Erythroblast (primary cell): Measurements from ENCODE around the gene SH3BP5L.
"Not testable (repeated sequence)": the region's sequence is repeated elsewhere in the genome, so short reads cannot be mapped to it uniquely, and the experiment has no call there.

ENCODE experiments used
- DNase-seq, 2 experiments: peaks; one replicate each; lab custom pipeline; 2025; lab: John Stamatoyannopoulos, UW
- GATA1 ChIP-seq: IDR thresholded peaks from 2 replicates; pipeline ENCODE4 v1.6.1; 2011; ENCODE audit warnings: low read depth, mild to moderate bottlenecking, control low read depth, low read length, moderate library complexity
- POLR2A ChIP-seq: IDR thresholded peaks from 2 replicates; pipeline ENCODE4 v1.6.1; 2011; ENCODE audit warnings: mild to moderate bottlenecking, low read length

SH3BP5L gene

DNA sequence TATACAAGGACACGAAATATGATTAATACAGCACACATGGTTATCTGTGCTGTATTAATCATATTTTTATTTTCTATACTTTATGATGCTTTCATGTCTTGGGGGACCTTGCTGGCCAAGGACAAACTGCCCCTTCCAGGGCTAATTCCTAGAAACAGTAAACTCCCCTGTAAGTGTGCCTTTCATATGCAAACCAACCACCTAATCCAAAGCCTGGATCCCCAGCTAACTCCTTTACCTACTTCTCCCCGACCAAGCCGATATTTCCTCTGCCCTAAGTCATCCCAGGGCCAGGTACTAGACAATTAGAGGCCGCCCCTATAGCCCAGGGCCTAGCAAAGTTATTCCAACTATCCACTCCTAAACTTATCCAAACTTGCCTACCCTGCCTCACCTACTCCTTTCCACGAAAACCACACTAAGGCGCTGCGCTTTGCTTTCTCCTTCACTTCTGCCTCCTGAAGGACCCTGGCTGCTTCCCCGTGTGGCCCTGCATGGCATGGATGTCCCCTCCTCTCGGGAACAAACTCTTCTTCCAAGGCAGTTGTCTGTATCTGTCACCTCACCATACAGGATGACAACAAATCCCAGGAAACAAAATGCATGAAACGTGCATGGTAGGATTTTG, 10.2 kb downstream of the SH3BP5L start:
- DNase-seq, result no peak
- TF ChIP-seq POLR2A, result no peak

DNA sequence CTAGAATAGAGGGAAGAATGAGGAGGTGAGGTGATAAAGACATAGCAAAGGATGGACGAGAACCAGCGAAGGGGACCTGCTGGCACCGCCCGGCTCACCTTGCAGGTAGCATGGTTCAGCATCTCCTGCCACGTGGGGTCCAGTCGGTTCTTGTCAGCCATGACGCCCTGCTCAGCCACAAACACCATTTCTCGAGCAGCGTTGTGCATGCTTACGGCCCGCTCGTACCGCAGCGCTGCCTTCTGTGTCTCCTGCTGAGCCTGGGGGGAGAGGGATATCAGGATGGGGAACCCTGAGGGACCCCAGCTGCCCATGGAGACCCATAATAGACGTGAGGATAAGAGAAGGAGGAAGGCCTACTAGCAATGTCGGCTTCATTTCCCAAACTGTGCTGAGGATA, 11.4 kb downstream of the SH3BP5L start:
- no peak for DNase-seq
- TF ChIP-seq GATA1 (no peak), POLR2A (no peak)

DNA sequence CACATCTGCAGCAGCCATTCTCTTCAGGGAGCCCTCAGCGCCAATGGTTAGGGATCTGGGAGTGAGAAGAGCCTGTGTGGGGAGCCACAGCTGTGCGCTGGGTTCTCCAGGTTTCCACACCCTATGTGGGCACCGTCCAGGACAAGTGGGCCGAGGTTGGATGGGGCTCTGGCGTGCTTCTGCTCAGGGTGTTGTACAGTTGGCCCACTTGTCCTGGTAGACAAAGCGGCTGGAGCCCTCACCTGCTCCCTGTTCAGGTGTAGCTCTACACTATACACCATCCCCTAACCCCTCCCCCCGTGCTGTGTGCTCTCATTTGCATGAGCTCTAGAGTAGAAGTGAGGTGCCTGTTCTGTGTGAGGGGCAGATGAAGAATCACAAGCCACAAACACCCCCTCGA, 12.2 kb downstream of the SH3BP5L start:
- TF ChIP-seq POLR2A (no peak), GATA1 (no peak)
- no peak for DNase-seq

DNA sequence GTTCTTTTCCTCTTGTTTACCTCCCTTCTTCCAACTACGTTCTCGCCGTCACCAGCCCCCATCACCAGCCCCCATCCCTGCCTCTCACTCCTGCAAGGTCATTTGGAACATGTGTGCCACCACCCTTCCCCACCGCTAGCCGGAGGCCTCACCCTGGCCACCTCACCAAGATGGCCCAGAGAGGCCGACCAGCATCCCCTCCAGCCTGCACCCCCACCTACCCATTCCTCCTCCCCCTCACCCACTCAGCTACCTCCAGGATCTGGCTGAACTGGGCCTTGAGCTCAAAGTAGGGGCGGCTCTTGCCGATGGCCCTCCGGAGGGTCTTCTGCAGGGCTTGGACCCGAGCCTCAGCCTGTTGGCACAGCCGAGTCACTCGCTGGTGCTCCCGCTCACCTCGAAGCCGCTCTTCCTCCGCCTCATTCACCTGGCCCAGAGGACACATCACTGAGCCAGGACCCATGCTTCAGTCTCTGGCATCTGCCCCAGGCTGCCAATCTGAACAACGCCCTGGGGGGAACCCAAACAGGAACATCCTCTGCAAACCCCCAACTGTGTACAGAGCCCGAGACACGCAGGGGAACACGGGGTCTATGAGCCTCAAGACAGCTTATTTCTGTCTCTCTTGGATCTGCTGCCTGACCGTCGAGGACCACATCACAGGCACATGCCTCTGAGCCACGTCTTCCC, 12.8 kb downstream of the SH3BP5L start:
- TF ChIP-seq GATA1 (no peak), POLR2A (no peak)
- DNase-seq, result no peak

DNA sequence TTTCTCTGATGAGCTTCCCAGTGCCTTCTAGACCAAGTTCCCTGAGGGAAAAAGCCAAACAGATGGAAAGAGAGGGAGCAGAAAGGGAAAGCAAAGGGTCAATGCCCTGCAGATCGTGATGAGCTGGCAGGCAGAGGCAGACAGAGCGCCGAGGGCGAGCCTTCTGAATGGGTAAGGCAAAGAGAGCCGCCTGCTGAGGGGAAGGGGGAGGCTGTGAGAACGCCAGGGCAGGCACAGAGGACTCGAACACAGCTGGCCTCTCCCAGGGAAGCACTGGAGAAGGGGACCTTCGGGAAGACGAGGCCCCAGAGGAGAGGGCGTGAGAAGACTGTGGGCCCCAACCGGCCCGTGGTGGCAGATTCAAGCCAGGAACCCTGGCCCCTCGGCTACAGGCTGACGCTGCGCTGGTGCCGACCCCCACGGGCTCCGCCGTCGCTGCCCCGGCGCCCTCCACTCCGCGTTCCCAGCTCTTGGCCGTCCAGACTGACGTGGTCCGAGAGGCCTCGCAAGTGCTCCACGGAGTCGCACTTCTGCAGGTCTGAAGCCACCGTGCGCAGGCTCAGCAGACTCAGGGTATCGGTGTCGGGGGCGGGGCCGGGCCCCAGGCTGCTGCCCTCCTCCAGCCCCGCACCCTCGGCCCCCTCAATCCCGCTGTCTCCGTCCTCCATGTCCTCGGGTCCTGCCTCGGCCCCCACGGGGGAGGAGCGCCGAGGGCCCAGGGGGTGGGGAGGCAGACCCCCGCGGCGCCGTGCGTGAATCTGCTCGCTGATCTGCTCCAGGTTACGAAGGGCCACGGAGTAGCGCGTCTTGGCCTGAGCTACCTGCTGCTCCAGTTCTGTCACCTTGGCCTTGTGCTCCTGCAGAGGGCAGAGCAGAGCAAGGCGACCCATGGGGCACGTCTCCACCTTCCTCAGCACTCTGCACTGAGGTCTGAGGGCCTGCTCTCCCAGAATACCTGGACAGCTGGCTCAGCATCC, 13.9 kb downstream of the SH3BP5L start:
- TF ChIP-seq GATA1 (no peak), POLR2A (no peak)
- DNase-seq, result peak in 1 of 2 experiments; percentile 23

DNA sequence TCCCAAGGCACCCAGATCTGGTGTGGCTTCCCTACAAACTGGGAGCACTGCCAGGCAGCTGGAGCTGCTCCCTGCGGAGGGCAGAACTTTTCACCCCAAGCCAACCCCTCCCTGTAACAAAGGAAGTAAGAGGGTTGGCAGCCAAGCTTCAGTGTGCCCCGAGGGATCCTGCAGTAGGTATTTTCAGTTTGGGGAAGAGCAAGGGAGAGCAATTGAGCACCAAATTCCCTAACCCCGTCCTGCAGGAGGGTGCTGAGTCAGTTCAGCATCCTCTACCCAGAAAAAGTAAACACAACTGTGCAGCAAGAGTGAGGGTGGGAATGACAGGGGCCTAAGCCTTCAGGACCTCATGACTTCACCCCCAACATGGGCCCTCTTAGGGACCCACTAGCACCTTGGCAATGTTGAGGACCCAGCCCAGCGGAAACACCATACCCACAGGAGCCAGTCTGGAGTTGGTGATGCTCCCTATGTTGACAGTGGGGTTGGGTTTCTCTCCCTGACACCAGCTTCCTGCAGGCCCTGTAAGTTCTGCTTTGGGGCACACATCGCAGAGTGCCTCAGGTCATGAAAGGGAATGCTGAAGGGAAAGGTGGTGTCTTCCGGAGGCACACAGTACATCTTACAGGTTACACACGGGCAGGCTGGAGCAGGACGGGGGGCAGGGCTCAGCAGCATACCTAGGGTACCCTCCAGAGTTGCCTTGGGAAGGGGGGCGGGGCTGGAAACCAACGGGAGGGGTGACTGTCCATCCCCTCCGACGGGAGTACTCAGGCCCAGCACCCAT, 14.8 kb downstream of the SH3BP5L start:
- peak in 1 of 2 experiments; percentile 15 for DNase-seq

DNA sequence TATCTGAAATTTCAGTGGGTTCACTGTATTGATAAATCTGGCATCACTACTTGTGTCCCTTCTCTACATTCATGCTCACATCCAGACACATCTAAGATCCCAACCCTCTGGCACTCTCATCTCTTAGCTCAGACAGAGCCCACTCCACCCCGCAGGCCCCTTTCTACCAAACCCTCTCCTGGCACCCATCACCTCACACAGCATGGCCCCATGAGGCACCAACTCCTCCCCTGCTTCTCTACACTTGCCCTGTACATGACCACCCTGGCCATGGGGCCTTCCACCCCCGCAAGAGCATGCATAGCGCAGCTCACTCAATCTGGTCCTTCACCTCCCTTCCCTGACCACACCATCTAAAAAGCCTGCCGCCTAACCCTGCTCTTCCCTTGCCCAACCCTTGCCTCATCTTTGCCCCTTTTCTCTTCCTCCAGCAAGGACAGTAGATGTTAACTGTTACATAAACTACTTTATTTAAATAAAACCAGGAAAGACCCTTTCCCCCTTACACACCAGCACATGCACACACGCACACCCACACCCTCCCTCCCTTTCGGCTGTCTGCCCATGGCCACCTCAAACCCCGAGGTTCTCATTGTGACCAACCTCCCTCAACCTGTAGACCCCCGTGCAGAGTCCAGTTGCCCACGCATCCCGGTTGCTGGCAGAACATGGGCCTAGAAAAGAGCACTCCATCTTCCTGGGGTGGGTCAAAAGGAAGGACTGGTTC, 15.6 kb downstream of the SH3BP5L start:
- peak; percentile 24 for TF ChIP-seq POLR2A
- TF ChIP-seq GATA1, result no peak
- DNase-seq, result no peak

More for the DNA sequence above, 14.8 kb downstream of the SH3BP5L start:
- no peak for TF ChIP-seq GATA1

DNA sequence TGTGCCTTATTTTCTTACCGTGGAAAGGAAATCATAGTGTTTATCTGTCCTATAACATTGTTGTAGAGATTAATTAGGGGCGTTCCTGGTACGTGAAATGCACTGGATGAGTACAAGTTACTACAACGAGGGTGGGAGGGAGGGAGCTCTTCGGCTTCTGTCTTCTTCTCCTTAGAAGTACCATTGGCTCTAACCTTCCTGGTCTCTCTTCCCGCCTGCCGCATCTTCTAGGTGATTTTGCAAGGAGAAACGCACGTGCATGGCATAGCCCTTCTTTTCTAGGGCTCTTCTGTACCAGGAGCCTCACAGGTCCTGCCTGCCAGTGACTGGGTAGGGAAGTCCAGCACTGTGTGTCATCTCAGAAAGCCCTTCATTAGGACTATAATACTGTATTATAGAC, 16.8 kb downstream of the SH3BP5L start:
- DNase-seq, result no peak
- TF ChIP-seq GATA1 (no peak), POLR2A (no peak)

DNA sequence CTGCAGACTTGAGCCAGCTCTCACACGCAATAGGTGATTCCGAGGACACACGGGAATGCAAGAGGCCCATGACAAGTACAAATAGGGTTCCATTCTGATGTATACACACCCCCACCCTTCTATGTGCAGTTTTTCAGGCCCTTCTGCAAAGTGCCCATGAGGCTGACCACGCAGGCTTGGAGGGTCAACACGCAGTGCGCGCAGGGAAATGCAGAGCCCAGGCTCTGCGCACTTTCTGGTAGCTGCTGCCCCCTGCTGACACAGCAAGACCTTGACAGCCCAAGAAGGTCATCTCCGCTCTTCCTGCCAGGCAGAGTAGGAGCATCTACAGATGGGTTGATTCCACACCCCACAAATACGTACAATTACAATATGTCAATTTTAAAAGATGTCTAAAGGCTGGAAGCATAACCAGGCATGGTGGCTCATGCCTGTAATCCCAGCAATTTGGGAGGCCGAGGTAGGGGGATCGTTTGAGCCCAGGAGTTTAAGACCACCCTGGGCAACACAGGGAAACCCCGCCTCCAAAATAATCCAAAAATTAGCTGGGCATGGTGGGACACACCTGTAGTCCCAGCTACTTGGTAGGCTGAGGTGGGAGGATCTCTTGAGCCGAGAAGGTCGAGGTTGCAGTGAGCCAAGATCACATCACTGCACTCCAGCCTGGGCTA, 18.5 kb downstream of the SH3BP5L start:
- peak; percentile 69 to 77 for DNase-seq
- no peak for TF ChIP-seq POLR2A
- TF ChIP-seq GATA1, result no peak

DNA sequence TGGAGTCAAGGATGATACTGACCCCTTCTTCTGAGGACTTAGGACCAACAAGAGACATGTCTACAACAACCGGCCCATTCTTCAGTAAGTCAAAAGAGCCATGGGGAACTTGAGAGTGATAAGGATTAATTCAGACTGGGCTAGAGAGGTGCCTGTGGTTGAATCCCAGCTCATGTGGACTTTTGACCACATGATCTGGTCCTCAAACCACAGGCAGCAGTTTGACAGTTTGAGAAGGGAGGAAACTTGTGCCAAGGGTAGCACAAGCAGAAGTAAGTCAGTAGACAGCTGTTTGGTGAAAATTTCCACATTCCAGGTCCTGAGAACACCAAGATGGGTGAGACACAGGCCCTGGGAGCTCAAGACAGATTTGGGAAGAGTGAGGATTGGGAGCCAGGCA, 19.8 kb downstream of the SH3BP5L start:
- peak in 1 of 2 experiments; percentile 14 for DNase-seq
- no peak for TF ChIP-seq POLR2A
- no peak for TF ChIP-seq GATA1

DNA sequence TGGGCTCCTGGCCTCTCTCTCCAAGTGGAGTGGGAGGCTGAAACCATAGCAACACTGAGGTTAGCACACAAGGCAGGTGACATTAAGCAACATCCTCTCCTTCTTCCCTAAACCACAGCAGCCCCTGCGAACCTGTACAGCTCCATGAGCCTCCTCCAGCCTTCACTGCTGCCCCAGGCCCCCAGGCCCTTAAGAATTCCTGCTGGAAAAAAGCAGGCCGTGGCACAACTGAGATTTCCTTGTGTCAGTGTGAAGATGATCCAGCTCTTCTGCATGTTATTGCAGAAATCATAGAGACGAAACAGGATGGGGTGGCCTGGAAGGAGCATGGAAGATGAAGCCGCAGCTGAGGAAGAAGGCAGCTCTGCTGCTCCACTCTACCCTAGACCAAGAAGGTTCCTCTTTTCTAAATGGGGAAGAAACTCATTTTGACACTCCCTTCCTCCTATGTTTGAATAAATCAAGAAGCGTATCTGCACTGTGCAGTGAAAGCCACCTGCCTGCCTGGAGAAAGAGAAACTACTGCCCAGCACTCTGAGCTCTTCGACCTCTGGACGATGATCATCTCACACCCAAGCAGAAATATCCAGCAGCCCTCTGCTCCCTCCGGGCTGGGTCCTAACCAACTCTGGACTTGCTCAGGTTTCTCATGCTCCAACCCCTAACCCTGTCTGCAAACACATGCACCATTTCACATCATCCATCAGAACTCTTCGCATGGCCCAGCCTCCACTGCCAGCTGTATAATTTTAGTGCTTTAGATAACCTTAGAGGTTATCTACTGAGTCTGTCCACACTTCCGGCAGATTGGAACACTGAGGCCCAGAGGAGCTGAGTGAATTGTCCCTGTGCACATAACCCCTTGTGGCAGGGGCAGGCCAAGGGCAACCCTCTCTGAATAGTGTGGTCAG, 20.7 kb downstream of the SH3BP5L start:
- TF ChIP-seq GATA1, result no peak
- no peak for TF ChIP-seq POLR2A
- no peak for DNase-seq

DNA sequence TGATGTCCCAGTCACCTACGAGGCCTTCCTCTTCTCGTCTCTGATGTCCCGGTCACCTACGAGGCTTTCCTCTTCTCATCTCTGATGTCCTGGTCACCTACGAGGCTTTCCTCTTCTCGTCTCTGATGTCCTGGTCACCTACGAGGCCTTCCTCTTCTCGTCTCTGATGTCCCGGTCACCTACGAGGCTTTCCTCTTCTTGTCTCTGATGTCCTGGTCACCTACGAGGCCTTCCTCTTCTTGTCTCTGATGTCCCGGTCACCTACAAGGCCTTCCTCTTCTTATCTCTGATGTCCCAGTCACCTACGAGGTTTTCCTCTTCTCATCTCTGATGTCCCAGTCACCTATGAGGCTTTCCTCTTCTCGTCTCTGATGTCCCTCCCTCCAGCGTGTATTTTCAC, 22.2 kb downstream of the SH3BP5L start:
- not testable (repeated sequence) for DNase-seq
